ENCODE results near the gene SLC26A1.

Gene SLC26A1

GRCh38 chr4:963276-964225, 29.7 kb downstream of the SLC26A1 start:
- no peak for DNase-seq (ENCODE audit: low read depth)
- TF ChIP-seq, protein P1, sequence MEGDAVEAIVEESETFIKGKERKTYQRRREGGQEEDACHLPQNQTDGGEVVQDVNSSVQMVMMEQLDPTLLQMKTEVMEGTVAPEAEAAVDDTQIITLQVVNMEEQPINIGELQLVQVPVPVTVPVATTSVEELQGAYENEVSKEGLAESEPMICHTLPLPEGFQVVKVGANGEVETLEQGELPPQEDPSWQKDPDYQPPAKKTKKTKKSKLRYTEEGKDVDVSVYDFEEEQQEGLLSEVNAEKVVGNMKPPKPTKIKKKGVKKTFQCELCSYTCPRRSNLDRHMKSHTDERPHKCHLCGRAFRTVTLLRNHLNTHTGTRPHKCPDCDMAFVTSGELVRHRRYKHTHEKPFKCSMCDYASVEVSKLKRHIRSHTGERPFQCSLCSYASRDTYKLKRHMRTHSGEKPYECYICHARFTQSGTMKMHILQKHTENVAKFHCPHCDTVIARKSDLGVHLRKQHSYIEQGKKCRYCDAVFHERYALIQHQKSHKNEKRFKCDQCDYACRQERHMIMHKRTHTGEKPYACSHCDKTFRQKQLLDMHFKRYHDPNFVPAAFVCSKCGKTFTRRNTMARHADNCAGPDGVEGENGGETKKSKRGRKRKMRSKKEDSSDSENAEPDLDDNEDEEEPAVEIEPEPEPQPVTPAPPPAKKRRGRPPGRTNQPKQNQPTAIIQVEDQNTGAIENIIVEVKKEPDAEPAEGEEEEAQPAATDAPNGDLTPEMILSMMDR (conservative IDR thresholded peaks at IDR 0.05; ENCODE audit: control insufficient read depth, insufficient read depth, low read depth, low read length): no peak
- no peak overlapping the region for H3K4me3 ChIP-seq (ENCODE audit: control insufficient read depth, low read depth, low read length)

DNA sequence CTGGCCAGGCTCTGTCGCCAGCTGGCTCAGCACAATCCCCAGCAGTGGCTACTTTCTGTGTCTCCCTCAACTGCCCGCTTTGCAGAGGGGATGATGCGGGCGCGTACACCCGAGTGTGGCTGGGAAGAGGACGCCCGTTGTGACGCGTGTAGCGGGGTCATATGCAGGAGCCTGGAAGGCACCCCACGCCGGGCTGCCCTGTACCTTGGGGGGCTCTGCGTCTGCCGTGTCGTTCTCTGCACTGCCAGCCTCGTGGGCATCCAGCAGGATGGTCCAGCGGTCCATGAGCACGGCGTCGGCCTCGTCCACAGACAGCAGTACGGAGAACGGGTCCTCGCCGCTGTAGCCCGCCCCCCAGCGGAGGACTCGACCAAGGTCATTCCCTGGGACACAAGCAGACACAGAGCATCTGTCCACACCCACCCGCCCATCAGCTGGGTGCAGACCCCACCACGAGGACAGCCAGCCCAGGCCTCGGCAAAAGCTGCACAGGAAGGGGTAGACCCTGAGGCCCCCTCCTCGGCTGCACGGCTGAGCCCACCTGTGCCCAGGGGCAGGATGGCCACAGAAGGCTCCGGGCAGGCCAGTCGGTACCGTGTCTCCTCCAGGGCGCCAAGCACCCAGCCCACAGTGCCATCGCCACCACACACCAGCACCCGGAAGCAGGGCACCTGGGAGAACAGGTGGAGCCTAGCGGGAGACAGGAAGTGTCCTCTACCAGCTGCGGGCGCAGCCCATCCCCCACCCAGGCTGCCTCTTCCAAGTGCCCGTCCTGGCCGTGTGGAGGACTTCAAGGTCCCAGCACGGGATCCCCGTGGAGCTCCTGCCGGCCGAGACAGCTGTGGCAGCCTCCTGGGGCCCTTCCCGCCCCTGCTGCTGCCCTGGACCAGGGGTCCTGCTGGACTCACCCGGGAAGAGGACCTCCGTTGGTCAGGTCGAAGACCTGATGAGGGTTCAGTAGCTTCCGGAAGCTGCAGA, 30.7 kb downstream of the SLC26A1 start:
- TF ChIP-seq, protein P1 (conservative IDR thresholded peaks at IDR 0.05; ENCODE audit: control insufficient read depth, insufficient read depth, low read depth, low read length): no peak
- no peak for DNase-seq (ENCODE audit: low read depth)
- H3K4me3 ChIP-seq (ENCODE audit: control insufficient read depth, low read depth, low read length): no peak overlapping the region

- TF ChIP-seq, protein P1 (conservative IDR thresholded peaks at IDR 0.05; ENCODE audit: control insufficient read depth, insufficient read depth, low read depth, low read length): no peak
- no peak for DNase-seq (ENCODE audit: low read depth)
- no peak overlapping the region for H3K4me3 ChIP-seq (ENCODE audit: control insufficient read depth, low read depth, low read length)
Measured at GRCh38 chr4:961351-962230, 31.6 kb downstream of the SLC26A1 start.

DNA sequence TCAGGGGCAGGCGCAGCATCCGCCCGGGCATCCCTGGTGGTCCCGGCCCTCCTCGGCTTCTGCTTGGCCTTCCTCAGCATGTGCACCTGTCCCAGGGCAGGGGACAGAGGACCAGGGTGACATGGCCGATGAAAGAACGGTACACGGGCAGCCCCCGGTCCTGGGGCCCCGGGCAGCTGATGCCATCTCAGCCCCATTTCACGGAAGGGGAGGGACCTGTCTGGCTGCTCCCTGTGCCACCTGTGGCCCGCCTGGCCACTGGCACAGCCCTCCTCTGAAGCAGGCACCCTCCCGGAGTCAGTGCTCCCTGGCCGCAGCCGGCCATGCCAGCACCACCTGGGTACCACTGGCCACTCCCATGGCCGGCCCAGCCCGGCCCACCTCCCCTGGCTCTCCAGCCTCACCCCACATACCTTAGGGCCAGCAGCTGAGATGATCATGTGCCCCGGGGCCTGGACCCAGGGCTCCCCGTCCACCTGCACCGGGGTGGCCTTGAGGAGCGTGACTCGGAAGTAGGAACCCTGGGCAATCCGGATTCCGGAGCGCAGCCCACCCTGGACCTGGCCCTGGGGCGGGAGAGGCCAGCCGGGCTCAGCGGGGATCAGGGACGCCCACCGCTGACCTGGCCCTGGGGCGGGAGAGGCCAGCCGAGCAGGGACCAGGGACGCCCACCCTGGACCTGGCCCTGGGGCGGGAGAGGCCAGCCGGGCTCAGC, 32.4 kb downstream of the SLC26A1 start:
- TF ChIP-seq, protein P1 (conservative IDR thresholded peaks at IDR 0.05; ENCODE audit: control insufficient read depth, insufficient read depth, low read depth, low read length): no peak
- H3K4me3 ChIP-seq (ENCODE audit: control insufficient read depth, low read depth, low read length): no peak overlapping the region
- no peak for DNase-seq (ENCODE audit: low read depth)

DNA sequence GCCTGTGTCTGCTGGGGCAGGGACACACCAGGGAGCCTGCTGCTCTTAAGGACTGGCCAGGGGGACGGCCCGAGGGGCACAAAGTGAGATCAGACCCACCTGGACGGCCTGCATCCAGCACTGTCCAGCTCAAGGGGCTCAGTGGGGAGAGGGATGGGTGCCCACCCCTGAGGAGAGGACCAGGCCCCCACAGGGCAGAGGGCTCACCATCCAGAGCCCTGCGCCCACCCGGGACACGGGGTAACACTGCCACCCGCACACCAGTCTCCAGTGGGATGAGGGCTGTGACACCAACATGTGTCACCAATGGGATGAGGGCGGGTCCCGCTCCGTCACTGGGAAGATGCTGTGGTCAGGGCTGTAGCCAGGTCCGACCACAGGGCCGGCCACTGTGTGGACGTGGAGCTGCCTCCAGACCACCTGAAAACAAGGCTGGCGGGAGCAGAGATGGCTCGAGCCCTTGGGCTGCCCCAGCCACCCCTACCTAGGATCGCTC, 33.0 kb downstream of the SLC26A1 start:
- H3K4me3 ChIP-seq (ENCODE audit: control insufficient read depth, low read depth, low read length): no peak overlapping the region
- TF ChIP-seq, protein P1 (conservative IDR thresholded peaks at IDR 0.05; ENCODE audit: control insufficient read depth, insufficient read depth, low read depth, low read length): no peak
- DNase-seq (ENCODE audit: low read depth): no peak

Data from fibroblast of mammary gland (primary cell).